GM18505 (cell line): ENCODE measurements around the gene UGT2B10.

Experiments used
- ATAC-seq: cut with Tn5 transposase; IDR thresholded peaks from one replicate; pipeline ENCODE4 v1.9.1; 2021; ENCODE audit not compliant: unreplicated experiment
- POLR2A ChIP-seq: IDR thresholded peaks from 4 replicates; pipeline ENCODE4 v1.6.1; 2011; ENCODE audit warnings: borderline replicate concordance; ENCODE audit not compliant: insufficient read depth, insufficient read length; ENCODE audit errors: extremely low read depth

UGT2B10 gene

GRCh38 chr4:68855771-68856170 lies 40.0 kb downstream of the UGT2B10 start:
- no peak for ATAC-seq
- no peak for TF ChIP-seq POLR2A

GRCh38 chr4:68858039-68858438 lies 42.2 kb downstream of the UGT2B10 start:
- no peak for TF ChIP-seq POLR2A
- ATAC-seq: no peak

GRCh38 chr4:68859655-68860054 lies 43.9 kb downstream of the UGT2B10 start:
- no peak for ATAC-seq
- no peak for TF ChIP-seq POLR2A

GRCh38 chr4:68861057-68861456 lies 45.3 kb downstream of the UGT2B10 start:
- no peak for TF ChIP-seq POLR2A
- ATAC-seq: no peak

GRCh38 chr4:68864438-68865187 lies 48.8 kb downstream of the UGT2B10 start:
- TF ChIP-seq POLR2A: no peak
- no peak for ATAC-seq

GRCh38 chr4:68865188-68865638 lies 49.4 kb downstream of the UGT2B10 start:
- no peak for ATAC-seq
- no peak for TF ChIP-seq POLR2A

GRCh38 chr4:68865760-68866159 lies 50.0 kb downstream of the UGT2B10 start:
- no peak for ATAC-seq
- TF ChIP-seq POLR2A: no peak

- ATAC-seq: no peak
- TF ChIP-seq POLR2A: no peak
These were observed 53.5 kb downstream of the UGT2B10 start for GRCh38 chr4:68869274-68869773.

- TF ChIP-seq POLR2A: no peak
- ATAC-seq: no peak
These were observed 56.2 kb downstream of the UGT2B10 start for GRCh38 chr4:68871809-68872642.

- no peak for ATAC-seq
- no peak for TF ChIP-seq POLR2A
These were observed 57.1 kb downstream of the UGT2B10 start for GRCh38 chr4:68872643-68873502.

GRCh38 chr4:68874507-68874906 lies 58.7 kb downstream of the UGT2B10 start:
- no peak for TF ChIP-seq POLR2A
- no peak for ATAC-seq

GRCh38 chr4:68877555-68877954 lies 61.8 kb downstream of the UGT2B10 start:
- TF ChIP-seq POLR2A: no peak
- no peak for ATAC-seq

GRCh38 chr4:68878048-68878447 lies 62.3 kb downstream of the UGT2B10 start:
- ATAC-seq: no peak
- TF ChIP-seq POLR2A: no peak
